ENCODE data around the gene ARID5B.

ARID5B gene

DNA sequence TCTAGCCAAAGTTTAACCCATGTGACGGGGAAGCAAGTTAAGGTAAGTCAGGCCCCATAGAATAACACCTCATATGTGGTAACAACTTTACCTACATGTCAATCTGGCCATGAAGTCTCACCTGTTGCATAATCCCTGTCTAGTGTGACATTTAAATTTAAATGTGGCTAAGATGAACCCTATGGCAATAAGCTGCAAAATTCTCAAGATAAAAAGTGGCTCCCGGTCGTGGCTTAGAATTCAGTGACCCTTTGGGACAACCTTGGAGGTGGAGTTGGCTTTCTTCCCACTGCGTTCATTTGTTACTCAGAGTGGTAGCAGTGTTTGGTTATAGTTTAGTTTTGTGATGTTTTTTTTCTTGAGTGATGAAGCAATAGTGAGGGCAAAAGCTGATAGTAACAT is 90.6 kb downstream of the ARID5B start:
- DNase-seq: no peak

DNA sequence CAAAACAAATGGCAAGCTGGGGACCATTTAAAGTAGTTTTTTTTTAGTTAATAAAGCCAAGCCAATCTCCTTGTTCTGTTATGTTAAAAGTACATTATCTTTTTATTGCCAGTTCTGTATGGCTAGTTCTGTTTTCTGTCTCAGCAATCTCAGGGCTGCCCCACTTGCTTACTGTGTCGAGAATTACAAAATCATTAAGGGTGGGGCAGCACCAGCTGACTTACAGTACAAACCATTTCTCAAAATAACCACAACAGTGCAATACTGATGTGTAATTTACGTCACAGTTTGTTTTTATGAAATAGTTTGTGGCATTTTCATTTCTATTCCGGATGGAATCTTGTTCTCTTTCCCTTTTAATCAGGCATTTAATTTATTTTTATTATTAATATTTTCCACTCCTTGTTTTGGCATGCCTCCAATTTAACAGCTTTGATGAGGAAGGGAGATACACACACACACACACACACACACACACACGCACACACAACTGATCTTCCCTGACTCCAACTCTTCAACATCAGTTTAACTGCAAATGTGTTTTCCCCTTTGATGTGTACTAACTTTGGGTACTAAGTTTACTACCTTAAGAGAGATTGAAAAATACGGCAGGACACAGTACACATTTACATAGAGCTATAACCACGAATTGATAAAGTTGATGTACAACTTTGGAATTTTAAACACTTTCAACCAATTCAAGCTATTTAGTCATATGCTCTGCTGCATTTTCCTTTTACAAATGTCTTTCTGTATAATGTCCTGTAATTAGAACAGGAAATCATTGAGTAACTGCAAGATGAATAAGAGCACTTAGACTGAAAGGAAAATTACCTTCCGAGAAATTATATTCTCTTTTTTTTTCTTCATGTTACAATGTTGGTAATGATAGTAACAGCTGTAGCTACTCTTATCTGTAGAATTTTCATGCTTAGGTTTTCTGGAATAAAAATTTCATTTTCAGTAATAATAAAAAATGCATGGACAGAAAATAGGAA is 91.5 kb downstream of the ARID5B start:
- peak; percentile 64 for DNase-seq

DNA sequence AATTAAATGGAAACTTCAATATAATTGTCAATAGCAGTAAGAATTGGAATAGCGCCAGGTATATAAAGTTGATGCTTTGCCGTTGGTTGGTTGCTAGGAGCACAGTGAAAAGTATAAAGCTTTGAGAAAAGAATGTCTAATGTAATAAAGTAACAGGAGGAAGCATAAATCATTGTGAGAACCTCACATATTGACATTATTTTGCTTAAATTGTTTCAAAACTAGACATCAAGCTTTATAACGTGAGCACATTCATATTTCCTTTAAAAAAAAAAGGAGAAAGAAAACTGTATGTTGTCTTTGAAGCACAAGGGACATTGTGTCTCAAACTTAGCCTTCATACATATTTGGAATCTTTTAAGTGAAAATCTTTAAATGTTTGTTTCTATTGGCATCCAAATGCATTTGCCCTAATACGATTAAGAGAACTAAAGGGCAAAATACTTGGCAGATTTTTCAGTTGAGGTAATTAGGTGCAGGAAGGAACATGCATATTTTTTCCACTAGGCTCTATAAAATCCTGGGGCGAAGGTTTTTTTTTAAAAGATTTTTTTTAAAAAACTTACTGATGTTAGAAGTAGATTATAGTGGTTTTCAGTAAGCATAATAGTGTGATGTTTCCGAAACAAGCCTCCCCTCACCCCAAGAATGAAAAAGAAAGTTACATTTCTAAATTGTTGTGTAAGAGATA is 92.4 kb downstream of the ARID5B start:
- no peak for DNase-seq

GRCh38 chr10:61994405-61995219 is 93.1 kb downstream of the ARID5B start:
- no peak for DNase-seq

- no peak for DNase-seq
Measured at GRCh38 chr10:61995220-61995503, 93.7 kb downstream of the ARID5B start.

DNA sequence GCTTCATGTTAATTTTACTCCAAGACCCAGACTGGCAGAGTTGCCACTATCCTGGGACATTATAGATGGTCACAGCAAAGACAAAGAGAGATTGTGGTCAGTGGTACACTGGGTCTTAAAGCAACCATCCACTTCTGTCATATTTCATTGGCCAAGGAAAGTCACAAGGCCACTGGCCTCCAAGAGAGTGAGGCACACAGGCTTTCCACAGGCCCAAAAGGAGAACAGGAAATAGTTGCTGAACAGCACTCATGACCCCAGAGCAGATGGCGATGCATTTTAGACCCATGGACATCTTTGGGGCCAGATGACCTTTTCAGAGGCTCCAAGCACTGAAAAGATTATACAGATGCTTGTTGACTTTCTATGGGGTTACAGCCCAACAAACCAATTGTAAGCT is 97.4 kb downstream of the ARID5B start:
- DNase-seq: no peak

DNA sequence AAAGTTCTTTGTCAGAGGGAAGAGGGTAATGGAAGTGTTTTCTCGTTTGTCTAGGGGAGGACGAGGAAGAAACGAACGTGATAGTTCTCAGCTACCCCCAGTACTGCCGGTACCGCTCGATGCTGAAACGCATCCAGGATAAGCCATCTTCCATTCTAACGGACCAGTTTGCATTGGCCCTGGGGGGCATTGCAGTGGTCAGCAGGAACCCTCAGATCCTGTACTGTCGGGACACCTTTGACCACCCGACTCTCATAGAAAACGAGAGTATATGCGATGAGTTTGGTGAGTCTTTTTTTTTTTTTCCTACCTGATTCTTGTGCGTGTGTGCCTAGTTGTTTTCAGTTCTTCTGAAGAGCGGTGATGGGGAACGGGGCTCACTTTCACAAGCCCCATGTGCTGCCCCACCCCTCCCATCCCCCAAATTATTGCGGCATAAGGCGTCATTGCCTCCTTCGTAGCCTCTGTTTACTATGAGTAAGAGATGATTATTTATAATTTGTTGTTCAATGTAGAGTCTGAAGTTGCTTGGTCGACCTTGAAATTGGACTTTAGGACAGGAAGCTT is 98.6 kb downstream of the ARID5B start:
- DNase-seq: no peak

DNA sequence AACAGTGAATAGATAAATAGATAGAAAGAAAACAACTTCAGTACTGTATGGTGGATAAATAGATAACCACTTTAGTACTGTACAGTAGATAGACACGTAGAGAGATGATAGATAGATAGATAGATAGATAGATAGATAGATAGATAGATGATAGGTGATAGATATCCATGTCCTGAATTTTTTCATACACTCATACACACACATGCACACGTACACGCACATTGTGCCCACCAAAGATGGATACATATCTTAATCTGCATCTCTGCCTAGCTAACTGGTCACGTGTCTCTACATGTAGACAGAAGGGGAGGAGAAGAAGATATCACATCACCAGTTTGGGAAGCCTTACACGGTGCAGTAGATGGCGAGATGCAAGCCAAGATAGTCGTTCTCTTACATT is 99.2 kb downstream of the ARID5B start:
- DNase-seq: no peak

GRCh38 chr10:62001898-62002297 is 100.4 kb downstream of the ARID5B start:
- DNase-seq: no peak

- DNase-seq: no peak
Measured at GRCh38 chr10:62002753-62003152, 101.3 kb downstream of the ARID5B start.

DNA sequence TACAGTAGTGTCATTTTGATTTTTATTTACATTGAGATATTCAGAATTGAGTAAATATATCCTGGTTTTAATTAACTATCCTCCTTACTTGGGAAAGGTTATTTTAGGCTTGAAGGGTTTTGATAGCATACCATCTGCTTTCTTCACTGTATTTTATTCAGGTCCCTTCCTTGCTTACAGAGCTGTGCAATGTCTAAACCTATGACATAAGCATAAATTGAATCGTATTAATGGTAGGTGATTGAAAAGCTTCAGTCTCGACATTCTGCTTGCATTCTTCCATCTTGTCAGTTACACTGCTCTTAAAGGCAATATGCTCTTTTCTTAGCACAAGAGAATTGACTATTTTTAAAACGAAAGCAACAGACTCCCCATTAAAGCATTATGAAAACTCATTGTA is 102.5 kb downstream of the ARID5B start:
- no peak for DNase-seq

DNA sequence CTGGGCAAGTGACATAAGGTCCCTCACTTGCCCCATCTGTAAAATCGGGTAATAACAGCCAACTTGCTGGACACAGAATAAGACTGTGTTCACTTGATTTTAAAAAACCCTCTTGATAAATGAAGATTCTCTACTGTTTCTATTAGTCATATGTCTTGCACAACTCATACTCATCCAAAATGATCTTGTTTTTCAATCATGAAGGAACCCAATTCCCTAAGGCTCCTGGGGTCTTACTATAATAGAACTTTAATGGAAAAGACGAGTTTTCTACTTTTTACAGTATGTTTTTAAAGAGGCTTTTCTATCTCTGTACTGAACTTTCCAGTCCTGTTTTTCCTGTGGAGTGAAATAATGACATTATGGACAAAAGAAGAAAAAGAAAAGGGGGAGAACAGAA is 103.8 kb downstream of the ARID5B start:
- no peak for DNase-seq

- no peak for DNase-seq
Measured at GRCh38 chr10:62005687-62006086, 104.2 kb downstream of the ARID5B start.

GRCh38 chr10:62007145-62007544 is 105.6 kb downstream of the ARID5B start:
- DNase-seq: no peak

- DNase-seq: no peak
Measured at GRCh38 chr10:62008196-62008595, 106.7 kb downstream of the ARID5B start.

- DNase-seq: no peak
Measured at GRCh38 chr10:62008946-62009345, 107.4 kb downstream of the ARID5B start.

DNA sequence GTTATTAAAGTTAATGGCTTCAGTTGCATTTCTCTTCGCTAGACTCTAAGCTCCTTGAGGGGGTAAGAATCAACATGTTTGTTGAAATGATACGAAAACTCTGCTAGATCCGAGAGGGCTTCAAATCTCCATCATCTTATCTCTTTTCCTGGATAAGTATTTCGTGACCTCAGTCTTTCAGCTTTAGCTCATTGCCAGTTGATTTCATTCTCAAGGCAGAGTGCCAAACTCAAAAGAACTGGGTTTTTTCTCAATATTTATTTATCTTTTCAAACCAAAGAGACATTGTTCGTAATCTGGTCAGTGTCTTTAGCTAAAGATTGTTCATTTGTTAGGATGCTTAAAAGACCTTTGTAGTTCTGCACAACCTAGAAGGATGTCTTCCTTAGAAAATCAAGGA is 108.9 kb downstream of the ARID5B start:
- no peak for DNase-seq

DNA sequence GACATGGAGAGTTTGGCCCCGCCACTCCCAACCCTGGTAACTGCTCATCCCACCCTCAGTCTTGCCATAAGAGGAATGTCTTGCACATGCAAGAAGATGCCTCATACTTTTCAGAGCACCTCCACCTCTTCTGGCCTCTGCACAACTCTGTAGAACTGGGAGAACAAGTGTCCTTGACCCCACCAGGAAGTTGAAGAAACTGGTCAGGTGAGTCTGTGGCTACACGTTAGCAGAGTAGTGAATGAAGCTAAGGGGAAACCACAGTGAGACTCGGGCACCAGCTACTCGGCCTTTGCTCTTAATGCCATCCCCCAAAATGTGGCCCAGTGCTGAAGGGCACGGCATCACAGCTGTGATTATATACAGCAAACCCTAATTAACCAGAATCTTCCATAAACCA is 110.1 kb downstream of the ARID5B start:
- no peak for DNase-seq

DNA sequence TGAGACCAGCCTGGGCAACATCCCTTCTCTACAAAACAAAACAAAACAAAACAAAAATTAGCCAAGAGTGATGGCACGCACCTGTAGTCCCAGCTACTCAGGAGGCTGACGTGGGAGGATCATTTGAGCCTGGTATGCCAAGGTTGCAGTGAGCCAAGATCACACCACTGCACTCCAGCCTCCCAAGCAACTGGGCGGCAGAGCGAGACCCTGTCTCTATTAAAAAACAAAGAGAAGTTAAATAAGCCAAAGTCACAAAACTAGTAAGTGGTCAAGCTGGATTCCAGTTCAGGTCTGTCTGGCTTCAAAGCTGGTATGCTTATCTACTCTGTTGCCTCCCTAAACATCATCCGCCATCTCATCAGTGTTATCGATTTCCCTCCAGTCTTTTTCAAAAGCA is 110.8 kb downstream of the ARID5B start:
- no peak for DNase-seq

- DNase-seq: no peak
Measured at GRCh38 chr10:62014510-62014909, 113.0 kb downstream of the ARID5B start.

GRCh38 chr10:62015994-62016393 is 114.5 kb downstream of the ARID5B start:
- no peak for DNase-seq

DNA sequence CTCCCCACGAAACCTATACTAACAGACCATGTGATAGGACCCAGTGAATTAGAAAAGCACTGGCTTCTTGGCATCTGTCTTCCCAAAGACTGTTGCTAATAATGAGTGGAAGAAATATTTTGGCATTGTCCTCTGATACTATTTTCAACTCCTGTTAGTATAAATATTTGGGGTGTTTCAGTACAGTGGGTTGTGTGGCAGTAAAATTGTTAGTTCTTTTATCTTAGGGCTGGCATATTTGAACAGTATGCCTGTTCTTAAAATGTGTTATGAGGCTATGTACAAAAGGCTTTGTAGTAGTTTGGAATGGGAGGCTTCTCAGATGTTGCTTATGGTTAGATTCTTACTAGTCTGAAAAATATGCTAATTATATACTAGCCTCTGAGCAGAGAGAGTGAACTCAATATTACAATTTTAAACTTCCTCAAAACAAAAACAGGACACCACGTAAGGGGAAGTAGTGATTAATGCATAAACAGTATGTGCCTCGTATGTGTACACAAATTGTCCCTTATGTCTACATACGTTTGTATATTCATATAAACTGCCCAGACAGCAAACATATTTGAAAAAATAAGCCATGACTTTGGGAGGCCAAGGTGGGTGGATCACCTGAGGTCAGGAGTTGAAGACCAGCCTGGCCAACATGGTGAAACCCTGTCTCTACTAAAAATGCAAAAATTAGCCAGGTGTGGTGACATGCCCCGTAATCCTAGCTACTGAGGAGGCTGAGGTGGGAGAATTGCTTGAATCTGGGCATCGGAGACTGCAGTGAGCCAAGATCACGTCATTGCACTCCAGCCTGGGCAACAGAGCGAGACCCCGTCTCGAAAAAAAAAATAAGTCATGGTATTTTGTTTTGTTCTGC is 115.4 kb downstream of the ARID5B start:
- no peak for DNase-seq
